ENCODE measurements around the gene SLC1A7.

The SLC1A7 gene

DNA sequence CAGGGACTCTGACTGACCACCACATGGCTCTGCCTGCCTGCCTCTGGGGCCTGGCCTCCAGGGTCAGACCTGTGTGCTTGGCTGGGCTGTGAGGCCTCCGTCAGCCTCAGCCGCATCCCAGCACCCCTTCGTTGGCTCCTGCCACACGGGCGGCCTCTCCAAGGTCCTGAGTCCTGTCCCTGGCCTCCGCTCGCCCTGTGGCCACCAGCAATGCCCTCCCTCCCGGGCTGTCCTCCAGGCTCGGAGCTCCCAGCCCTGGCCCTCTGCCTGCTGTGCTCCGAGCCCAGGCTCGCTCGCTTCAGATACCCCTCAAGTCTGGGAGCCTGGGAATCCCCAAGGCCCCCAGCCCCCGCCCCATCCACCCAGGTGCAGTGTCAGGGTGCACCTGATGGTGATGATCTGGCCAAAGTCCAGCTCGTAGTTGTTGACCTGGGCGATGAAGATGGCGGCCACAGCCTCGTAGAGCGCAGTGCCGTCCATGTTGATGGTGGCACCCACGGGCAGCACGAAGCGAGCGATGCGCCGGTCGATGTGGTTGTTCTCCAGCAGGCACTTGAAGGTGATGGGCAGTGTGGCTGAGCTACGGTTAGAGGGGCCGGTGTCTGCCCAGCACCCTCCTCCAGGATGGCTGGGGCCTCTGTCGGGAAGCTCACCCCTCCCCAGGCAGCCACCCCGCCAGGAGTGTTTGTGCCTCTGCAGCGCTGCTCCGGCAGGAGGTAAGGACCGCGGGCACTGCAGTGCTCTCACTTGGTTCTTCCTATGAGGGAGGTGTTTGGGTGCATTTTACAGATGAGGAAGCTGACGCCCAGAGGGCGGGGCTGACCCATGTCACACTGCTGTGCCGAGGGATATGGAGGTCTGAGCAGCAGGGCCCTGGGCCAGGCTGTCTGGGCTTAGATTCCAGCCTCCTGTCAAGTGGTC is 52.0 kb downstream of the SLC1A7 start:
- no peak for DNase-seq

DNA sequence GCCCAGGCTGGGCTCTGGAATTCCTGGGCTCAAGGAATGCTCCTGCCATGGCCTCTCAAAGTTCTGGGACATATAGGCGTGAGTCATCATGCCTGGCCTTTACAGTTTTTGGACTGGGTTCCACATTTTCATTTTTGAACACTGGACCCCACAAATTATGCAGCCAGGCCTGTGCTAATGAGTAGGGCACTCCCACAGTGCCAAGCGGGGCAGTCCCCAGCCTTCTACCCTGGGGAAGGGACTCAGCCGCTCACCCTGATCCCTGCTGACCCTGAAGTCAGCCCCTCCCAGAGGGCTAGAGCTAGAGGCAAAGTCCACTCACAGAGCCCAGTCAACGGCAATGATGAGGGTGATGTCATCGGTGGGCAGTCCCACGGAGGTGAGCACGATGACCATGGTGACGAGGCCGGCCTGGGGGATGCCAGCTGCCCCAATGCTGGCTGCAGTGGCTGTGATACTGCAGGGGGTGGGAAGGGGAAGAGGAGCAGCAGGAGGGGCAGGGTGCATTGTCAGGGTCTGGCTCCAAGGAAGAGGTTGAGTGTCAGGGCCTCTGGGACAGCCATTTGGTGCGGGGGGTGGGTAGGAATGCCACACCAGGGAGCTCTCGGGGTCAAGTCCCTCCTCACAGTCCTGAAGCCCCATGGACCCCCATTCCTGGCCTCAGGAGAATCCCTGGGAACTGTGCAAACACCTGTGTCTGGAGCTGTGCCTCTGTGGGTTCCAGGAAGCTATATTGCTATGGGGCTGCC is 52.8 kb downstream of the SLC1A7 start:
- DNase-seq: no peak

DNA sequence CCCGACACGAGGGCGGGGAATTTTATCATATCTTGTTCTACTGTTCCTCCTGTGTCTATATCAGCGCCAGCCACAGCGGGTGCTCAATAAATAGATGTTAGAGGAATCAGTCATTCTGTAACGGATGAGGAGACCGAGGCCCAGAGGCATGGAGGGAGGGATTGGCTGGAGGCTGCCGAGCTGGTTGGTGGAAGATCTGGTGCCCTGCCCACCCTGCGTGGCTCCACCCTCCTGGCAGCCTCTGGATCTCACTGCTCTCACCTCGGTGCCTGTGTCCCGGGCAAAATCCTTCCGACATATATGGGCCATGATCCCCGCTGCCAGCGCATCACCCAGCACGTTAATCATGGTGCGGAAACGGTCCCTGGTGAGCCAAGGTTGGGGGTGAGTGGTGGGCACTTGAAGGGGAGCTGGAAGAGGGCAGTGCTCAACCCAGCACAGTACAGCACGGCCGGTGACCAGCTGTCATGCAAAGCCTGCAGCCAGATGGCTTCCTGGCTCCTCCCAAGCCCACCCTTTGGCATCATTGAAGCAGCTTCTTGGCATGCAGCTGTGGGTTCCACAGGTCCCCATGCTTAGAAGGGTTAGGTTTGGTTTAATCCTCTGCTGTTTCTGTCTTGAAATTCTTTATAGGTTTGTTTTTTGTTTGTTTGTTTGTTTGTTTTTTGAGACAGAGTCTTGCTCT is 53.7 kb downstream of the SLC1A7 start:
- DNase-seq: no peak

DNA sequence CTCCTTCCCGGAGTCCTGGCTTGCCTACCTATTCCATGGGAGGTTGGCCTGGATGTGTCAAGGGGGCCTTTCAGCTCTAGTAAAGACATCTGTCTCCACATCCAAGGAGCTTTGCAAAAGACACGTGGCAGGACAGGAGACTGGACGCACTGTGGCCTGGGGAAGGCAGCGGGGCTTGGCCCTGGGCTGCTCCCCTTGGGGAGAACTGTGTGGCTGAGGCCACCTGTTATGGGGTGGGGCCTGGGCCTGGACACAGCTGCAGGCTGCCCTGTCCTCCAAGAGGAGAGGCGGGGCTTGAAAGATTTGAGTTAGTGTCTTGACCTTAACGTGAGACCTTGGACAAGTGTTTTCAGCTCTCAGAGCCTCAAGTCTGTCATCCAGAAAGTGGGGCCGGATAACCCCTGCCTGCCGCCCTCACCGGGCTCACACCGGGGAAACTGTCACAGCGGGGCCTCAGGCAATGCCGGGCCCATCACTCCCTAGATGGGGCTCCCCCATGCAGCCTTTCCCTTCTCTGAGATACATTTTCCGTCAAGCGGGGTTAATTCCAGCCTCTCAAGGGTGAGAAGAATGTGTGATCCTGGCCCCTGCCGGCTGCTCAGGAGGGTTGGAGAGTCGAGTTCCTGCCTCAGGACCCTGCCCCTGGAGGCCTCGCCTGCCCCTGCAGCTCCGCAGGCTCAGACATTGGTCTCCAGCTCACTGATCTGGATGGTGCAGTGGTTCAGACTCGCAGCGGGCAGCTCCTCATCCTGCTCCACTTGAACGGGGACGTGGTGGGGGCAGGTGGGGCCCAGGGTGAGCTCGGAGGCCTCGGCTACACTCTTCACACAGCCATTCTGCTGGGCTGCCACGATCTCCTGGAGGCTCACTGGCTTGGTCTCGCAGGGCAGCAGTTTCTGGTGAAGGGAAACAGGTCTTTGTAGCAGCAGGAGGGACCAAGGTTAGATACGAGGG is 54.8 kb downstream of the SLC1A7 start:
- no peak for DNase-seq

DNA sequence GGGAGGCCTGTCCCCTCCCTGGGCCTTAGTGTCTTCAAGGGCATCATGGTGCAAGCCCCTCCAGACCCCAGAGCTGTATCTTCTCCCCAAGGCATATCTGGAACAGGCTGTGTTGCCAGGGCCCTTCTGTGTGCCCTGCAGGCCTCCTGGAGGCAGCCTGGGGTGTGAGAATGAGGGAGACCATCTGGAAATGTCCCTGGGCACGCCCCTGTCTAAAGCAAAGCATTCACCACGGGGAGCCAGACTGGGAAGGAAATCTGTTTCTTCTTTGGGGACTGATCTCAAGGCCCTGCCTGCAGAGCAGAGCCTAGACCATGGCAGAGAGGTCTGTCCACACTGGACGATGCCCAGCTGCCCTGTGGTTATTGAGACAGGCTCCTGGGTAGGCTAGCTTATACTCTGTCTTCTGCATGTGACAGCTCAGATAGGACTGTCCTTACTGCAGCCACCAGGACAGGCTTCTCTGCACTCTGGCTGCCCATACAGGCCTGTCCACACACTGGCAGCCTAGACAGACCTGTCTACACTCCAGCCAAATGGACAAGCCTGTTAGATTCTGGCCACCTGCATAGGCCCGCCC is 55.9 kb downstream of the SLC1A7 start:
- DNase-seq: no peak

DNA sequence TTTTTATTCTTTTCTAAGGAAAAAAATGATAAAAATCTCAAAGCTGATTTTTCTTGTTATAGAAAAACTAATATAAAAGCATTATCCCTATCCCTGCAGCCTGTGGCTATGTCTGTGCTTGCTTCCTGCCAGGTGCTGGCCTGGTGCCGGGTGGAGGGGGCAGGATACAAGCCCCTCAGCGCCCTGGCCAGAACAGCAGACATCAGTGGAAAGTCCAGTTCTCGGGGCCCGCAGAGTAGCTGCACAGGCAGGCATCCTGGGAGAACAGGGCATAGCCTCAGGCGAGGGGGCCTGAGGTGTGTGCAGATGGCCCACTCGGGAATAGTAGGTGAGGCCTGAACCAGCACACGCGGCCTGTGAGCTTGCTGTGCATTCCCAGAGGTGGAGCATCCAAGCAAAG is 57.0 kb downstream of the SLC1A7 start:
- no peak for DNase-seq

DNA sequence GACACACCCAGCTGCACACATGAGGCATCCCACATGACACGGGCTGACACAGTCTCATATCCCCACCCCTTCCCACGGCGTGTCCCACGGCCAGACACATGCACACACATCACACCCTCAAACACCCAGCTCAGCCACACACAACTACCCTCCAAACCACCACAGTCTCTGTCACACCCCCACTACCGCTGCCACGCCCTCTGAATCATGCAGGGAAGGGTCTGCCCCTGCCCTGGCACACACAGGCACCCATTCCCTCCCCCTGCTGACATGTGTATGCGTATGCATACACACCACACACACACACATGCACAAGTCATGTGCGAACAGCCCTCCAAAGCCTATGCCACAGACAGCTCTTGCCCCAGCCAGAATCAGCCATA is 57.9 kb downstream of the SLC1A7 start:
- DNase-seq: no peak

DNA sequence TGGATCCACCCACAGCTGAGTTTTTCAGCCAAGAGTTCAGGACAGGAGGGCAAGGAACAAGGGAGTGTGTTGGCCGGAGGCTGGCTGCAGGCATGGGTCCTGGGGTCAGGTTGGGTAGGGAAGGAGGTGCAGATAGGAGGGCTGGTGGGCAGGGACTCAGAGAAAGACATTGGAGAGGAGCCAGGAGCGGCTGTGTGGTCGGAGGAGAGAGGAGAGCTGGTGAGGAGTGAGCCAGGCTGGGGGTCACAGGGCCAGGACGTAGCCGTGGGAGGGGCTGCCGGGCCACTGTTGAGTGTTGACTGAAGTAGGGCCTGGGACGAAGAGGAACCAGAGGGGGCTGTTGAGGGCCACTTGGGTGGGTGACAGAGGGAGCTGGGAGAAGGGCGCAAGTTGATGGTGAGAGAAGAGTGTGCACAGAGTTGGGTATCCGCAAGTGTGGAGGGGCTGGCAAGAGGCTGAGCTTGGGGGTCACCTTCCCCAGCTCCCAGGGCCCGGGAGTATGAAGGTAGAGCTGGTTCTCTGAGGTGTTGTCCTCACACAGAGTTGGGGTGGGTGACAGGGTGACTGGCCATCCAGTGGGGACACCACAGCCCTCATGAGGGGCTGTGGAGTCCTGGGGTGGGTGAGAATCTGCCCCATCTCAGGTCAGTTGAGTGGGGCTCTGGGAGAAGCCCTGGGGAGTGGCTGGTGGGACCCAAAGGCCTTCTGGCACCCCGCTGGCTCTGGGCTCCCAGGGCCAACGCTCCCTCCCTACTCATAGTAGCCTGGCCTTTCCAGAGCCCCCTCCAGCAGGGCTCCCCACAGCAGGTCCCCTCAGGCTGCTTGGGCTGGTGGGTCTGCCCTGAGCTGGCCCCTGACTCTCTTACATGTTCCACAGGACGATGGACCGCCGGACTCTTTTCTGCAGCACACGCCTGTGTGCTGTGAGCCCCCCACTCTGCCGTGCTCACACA is 58.5 kb downstream of the SLC1A7 start:
- no peak for DNase-seq

DNA sequence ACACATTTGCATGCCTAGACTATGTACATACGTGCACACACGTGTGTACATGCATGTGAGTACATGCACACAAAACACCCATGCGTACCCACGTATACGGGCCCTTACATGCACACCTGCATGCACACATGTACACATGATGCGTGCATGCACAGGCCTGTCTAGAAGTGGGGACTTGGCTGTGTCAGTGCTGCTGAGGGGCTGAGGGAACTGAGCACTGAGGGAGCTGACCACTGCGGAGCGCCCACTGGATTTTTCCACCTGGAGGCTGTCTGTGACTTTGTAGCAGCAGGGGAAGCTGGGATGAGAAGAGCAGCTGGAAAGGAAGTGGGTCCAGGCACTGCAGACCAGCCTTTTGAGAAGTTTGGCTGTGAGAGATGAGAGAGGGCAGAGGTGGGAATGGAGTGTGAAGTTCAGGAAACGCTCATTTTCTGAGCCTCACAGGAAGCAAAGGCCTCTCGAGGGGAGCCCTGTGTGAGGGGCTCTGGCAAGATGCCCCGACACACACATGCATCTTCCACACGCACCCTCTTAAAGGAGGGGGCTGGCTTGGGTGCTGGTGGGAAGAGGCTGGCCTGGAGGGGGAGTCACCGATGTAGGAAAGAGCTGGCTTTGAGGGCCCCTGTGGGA is 59.5 kb downstream of the SLC1A7 start:
- DNase-seq: no peak

DNA sequence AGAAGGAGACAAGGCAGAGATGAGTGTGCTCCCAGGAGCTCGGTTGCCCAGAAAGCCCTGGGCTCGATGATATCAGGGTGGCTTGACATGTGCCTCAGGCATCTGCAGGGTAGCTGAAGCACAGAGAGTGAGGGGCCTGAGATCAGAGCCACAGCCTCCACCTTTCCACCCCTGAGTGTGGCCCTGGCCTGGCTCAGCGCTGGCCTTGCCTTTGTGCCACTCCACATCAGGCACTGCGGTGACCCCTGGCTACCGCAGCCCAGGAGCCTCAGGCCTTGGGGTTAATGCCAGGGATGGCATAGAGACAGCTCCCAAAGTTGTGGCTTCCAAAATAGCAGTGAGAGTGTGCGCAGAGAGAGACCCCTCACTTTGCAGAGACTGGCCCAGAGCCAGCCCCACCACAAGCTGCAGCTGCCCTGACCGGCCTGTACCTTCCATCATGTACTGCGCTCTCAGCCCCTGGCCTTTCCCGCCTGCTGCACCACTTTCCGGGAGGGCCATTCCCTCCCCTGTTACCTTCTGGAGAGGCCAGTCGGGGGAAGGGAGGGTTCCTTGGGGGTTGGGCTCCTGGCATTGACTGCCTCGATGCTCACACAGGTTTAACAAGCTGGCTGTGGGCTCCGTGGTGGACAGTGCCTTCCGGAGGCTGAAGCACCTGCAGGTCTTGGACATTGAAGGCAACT is 60.9 kb downstream of the SLC1A7 start:
- DNase-seq: no peak

DNA sequence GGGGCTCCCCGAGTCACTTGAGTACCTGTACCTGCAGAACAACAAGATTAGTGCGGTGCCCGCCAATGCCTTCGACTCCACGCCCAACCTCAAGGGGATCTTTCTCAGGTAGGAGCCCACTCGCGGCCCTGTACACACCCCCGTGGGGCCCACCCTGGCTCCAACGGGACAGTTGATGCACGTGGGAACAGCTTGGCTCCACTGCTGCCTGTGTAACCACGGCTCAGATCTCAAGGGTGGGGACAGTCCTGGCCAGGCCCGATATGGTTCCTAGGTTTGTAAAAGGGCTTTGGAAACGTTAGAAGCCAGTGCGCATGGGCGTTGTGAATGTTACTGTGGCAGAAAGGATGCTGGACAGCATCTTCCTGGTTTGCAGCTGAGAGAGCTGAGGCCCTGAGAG is 61.7 kb downstream of the SLC1A7 start:
- DNase-seq: no peak

DNA sequence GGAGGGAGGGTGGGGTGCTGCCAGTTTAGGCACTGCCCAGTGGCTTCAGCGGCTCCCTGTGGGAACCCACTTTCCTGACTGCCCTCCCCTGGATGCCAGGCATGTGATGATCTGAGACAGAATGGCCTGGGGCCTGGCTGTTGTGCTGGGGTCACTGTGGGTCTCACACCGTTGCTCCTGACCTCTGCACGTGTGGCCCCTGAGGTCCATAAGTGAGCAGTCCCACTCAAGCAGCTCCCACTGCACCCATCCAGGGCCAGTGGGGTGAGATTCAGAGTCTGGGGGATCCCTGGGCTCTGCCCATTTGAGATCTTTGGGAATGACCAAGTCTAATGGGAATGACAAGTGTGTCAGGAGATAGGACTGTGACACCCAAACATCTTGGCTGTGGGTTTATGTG is 62.4 kb downstream of the SLC1A7 start:
- no peak for DNase-seq

DNA sequence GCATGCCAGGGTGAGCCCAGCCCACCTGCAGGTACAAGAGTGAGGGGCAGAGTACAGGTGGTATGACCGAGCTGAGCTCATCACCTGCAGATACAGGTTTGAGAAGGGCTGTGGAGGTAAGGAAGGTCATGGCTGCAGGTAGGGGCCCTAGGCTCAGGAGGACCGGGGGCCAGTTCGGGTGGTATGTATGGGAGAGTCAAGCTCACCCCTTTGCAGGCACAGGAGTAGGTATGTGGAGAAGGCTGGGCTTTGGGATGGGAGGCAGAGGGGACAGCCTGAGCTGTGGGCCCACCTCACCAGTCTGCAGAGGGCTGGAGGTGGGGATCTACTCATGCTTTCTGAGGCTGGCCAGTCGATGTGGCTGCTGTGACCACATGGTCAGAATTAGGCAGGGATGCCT is 63.2 kb downstream of the SLC1A7 start:
- no peak for DNase-seq

DNA sequence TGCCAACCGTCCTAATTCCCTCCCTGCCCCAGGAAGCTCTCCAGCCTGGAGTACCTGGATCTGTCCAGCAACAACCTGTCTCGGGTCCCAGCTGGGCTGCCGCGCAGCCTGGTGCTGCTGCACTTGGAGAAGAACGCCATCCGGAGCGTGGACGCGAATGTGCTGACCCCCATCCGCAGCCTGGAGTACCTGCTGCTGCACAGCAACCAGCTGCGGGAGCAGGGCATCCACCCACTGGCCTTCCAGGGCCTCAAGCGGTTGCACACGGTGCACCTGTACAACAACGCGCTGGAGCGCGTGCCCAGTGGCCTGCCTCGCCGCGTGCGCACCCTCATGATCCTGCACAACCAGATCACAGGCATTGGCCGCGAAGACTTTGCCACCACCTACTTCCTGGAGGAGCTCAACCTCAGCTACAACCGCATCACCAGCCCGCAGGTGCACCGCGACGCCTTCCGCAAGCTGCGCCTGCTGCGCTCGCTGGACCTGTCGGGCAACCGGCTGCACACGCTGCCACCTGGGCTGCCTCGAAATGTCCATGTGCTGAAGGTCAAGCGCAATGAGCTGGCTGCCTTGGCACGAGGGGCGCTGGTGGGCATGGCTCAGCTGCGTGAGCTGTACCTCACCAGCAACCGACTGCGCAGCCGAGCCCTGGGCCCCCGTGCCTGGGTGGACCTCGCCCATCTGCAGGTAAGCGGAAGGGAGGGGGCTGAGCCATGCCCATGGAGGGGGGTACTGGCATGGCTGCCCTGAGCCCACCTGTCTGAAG is 63.9 kb downstream of the SLC1A7 start:
- no peak for DNase-seq

DNA sequence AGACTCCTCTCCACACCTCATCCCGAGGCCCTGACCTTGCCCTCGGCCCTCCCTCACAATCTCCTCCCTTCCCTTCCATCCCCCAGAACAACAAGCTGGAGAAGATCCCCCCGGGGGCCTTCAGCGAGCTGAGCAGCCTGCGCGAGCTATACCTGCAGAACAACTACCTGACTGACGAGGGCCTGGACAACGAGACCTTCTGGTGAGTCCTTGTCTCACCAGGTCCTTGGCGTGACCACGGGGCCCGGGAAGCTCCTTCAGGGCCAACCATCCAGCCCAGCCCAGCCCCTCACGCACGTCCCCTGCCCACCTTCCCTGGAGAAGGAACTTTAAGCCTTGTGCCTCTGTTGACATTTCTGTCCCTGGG is 64.9 kb downstream of the SLC1A7 start:
- no peak for DNase-seq

DNA sequence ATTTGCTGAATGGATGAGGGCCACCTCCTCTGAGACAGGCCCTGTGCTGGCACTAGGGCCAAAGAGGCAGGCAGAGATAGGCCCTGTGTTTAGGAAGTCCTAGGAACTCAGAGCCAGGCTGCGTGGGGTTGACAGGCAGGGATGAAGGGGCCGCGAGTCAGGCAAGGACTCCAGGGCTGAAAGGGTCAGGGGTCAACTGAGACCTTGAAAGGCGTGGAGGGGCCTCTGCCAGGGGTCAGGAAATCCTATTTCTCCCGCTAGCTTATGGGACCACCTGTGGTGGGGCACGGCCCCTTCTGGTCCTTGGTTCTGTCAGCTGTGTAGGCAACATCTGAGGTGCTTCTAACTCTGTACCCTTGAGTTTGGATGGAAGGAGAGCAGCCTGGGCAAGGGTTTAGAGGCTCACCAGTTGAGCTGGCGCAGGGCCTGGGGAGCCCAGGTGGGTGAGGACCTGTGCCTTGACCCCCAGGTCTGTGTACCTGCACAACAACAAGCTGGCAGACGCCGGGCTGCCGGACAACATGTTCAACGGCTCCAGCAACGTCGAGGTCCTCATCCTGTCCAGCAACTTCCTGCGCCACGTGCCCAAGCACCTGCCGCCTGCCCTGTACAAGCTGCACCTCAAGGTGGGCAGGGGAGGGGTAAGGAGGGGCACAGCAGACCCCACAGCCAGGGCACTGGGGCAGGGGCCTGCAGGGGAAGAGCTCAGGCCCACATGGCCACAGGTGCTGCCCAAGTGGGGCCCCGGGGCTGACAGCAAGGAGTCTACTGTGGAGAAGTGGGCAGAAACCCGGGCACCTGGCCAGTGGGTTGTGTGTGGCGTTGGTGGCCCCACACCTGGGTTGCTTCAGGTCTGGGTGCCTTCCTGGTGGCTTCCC is 65.5 kb downstream of the SLC1A7 start:
- DNase-seq: no peak

DNA sequence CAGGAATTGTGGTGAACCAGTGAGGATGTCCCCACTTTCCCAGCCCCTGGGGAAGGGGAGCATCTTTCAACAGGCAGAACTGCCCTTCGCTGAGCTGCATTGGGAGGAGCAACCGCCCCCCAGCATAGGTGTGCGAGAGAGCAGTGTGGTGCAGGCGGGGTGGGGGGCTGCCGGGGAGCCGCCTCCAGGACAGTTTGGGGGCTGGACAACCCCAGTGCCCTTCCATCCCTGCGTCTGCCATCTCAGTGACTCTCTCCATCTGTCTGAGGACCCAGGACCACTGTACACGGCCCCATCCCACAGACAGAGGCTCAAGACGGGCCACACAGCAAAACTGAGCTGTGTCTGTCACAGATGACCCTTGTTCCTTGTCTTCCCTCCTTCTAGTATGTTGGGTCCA is 66.3 kb downstream of the SLC1A7 start:
- DNase-seq: no peak

DNA sequence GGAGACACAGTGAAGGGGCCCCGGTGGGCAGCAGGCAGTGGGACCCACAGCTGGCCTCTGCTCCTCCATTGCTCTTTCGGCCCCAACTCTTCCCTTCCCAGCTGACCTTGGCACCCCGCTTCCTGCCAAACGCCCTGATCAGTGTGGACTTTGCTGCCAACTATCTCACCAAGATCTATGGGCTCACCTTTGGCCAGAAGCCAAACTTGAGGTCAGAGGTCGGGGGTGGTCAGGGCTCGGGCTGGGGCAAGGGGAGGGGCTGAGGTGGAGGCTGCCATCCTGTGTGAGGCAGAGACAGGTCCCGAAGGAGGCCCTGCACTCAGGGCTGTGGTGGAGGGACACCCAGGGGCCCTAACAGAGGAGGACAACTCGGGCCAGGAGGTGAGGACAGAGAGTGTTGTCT is 66.7 kb downstream of the SLC1A7 start:
- no peak for DNase-seq
